T follicular helper cell (primary cell): Measurements from ENCODE around the gene TMPRSS11F.

Experiments
- DNase-seq: peaks from one replicate; pipeline ENCODE4 v3.0.0-alpha.2; 2020; ENCODE audit warnings: low read depth

Gene TMPRSS11F

DNA sequence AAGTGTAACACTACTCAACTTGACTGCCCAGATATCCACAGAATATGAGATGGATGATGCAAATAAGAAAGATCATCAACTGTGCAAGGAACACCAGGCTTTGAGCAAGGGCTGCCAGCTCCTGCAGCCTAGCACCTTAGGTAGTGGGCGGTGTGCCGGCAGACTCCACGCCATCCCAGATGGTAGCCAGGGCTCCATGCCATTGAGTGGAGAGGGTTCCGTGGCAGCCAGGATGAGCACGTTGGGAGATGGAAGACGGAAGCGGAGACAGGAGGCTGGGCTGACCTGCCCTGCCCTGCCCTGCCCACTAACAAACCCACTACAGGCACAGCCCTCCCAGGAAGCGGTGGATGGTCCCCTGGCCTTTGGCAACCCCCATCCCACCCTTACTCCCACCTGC lies 51.9 kb downstream of the TMPRSS11F start:
- no peak for DNase-seq

DNA sequence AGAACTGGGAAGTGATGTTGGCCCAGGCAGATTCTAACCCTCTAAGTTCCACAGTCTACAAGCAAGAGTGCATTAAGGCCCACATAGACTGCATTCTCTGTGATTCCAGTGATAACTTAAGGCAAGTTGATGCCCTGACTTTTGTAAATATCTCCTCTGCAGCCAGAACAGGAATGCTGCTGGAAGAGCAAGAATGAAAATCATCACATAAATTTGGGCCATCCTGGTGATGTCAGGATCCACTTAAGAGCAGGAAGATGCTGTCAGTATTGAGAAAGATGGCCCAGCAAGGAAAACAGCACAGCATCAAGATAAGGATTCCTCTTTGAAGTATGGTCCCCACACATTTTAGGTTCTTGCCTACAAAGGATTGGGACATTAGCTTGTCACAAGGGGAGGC lies 52.4 kb downstream of the TMPRSS11F start:
- DNase-seq, result no peak

DNA sequence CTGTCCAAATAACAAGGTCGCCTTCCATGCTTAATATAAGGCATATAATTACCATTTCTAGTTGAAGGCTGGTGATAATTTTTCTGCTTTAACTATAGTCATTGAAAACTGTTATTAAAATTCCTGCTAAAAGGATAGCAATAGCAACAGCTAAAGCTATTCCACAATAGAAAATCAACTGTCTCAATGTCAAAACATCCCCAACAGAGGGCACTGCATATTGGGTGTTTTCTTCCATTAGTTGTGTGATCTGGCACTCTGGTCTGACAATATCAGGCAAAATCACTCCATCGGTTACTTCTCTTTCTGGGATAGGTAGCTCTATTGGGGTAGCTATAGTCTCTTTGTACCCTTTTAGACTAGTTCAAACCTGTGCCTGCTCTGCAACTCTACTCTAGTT lies 53.5 kb downstream of the TMPRSS11F start:
- no peak for DNase-seq

DNA sequence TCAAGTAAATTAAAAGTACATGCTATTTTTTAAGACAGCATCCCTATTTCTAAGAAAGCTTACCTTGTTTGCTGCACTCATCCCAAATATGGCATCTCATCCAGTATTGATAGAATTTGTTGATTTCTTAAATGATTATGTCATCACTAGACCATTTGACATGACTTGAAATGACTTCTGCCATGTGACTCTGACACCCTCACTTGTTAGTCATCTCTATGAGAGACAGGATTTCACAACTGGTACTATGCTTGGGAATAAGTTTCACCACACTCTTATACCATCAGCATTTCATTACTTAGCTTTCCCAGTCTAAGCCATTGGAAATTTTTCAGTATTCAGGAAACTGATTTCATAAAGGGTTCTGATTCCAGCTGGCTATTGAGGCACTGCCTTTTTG lies 55.3 kb downstream of the TMPRSS11F start:
- DNase-seq, result no peak

DNA sequence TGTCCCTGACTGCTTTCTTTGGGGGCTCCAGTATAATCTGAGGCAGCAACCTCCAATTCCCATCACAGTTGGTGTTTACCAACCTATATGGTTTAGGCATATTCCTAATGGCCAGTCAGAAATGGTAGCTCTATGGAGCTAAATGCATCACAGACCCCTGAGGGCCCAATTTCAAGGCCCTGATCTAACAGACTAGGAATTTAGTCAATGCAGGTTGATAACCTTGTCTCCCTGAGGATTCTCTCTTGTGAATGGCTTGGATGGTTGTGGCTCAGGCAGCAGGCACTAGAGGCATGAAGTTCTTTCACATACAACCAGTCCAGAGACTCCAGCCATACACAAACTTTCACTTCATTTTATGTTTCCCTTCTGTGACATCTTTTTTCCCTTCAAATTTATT lies 59.4 kb downstream of the TMPRSS11F start:
- DNase-seq, result no peak

DNA sequence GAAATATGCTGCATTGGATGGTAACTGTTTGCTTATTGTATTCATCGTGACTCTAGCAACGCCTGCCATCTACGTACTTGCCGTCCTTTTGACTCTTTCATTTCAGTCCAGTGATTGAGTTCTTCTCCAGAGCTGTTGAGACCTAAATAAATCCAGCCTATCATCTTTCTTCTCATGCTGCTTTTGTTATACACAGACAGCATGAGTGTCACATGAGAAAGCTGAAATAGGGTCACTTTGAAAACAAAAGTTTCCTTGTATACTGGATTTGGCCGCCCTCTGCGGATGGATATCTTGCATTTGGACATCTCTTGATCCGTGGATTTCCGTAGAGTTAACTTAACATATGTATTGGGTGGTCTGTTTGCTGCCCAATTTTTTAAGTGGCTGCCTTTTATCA lies 67.2 kb downstream of the TMPRSS11F start:
- DNase-seq, result no peak

DNA sequence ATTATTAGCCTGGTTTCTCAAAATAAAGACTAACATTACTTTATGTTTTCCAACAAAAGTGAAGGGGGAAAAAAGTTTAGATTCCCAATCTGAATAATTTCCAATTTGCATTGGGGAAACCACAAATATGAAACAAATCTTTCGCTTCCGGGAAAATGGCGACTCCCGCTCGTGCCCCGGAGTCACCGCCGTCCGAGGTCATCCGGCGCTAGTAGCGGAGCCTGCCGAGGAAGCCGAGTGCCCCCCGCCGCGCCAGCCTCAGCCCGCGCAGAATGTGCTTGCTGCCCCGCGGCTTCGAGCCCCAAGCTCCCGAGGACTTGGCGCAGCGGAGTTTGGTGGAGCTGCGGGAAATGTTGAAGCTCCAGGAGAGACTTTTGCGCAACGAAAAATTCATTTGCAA lies 91.4 kb downstream of the TMPRSS11F start:
- no peak for DNase-seq

DNA sequence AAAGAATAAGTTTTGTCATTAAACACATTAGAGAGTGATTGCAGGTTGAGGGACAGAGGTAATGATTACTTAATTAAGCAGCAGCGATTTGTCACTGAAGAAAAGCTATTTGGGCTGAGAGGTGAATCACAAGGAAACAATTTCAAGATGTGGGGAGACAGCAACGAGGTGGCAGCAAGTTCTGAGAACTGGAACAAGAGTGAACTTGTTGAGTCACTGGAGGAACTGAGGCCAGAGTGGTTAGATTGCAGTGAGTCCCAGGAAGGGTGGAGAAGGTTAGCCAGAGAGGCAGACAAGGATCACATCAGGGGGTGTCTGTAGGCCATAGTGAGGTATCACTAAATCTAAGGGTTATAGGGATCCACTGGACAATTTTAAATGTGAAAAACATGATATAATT lies 108.5 kb downstream of the TMPRSS11F start:
- no peak for DNase-seq

DNA sequence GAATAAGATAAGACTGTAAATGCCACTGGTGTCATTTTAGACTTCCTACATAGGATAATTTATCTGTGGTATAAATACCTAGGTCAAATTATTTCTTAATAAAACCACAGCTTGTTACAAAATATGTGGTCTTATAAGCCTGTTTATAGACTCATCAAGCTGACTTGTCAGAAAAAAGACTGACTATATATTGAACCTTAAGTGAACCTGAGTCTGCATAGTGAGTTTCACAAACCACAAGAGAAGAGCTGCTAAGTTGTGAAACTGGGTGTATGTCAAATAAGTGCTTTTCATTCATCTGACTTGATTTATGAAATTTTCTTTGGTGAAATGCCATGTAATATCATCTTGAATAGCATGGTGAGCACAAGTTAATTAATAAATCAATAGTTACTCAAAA lies 118.0 kb downstream of the TMPRSS11F start:
- no peak for DNase-seq
